Measurements from ENCODE around the gene NPM1. TPM values are rescaled to one million over a fixed set of nuclear protein-coding genes. Genes with fewer than 3 reads are reported as not detected.

The NPM1 gene
- total RNA-seq, 1 donor from 2014 or later, result 814 TPM

- TF ChIP-seq CTCF (IDR thresholded peaks at IDR 0.05), result no peak
- Mint-ChIP-seq H3K9me3 (ENCODE audit: low read depth) (no peaks in the 10 kb centered on the region), H3K27me3 (ENCODE audit: low read depth) (no peaks in the 10 kb centered on the region), H3K36me3 (ENCODE audit: low read depth) (no peaks in the 10 kb centered on the region), H3K27ac (ENCODE audit: unreplicated experiment) (no peak overlapping the region), H3K4me3 (ENCODE audit: unreplicated experiment) (no peak overlapping the region), H3K4me1 (ENCODE audit: low read depth) (peaks cover 20% of the 10 kb centered on the region)
- DNase-seq (ENCODE audit: low spot score), result no peak
Measured at GRCh38 chr5:171442287-171443042, 54.8 kb downstream of the NPM1 start.

GRCh38 chr5:171444582-171444981 is 56.9 kb downstream of the NPM1 start:
- Mint-ChIP-seq H3K9me3 (ENCODE audit: low read depth) (no peaks in the 10 kb centered on the region), H3K4me1 (ENCODE audit: low read depth) (peaks cover 23% of the 10 kb centered on the region), H3K4me3 (ENCODE audit: unreplicated experiment) (no peak overlapping the region), H3K27ac (ENCODE audit: unreplicated experiment) (no peak overlapping the region), H3K36me3 (ENCODE audit: low read depth) (no peaks in the 10 kb centered on the region), H3K27me3 (ENCODE audit: low read depth) (peaks cover 7% of the 10 kb centered on the region)
- no peak for DNase-seq (ENCODE audit: low spot score)
- no peak for TF ChIP-seq CTCF (IDR thresholded peaks at IDR 0.05)

- peaks cover 31% of the 10 kb centered on the region for H3K4me1 Mint-ChIP-seq (ENCODE audit: low read depth)
- H3K27me3 Mint-ChIP-seq (ENCODE audit: low read depth), result peaks cover 7% of the 10 kb centered on the region
- DNase-seq (ENCODE audit: low spot score), result no peak
- H3K9me3 Mint-ChIP-seq (ENCODE audit: low read depth), result no peaks in the 10 kb centered on the region
- H3K4me3 Mint-ChIP-seq (ENCODE audit: unreplicated experiment), result no peak overlapping the region
- peak overlapping the region; percentile 8 for H3K27ac Mint-ChIP-seq (ENCODE audit: unreplicated experiment)
- no peaks in the 10 kb centered on the region for H3K36me3 Mint-ChIP-seq (ENCODE audit: low read depth)
- TF ChIP-seq CTCF (IDR thresholded peaks at IDR 0.05), result no peak
Measured at GRCh38 chr5:171445644-171446516, 58.2 kb downstream of the NPM1 start.

GRCh38 chr5:171447226-171447625 is 59.6 kb downstream of the NPM1 start:
- no peak overlapping the region for H3K27ac Mint-ChIP-seq (ENCODE audit: unreplicated experiment)
- peaks cover 27% of the 10 kb centered on the region for H3K4me1 Mint-ChIP-seq (ENCODE audit: low read depth)
- no peak for DNase-seq (ENCODE audit: low spot score)
- H3K27me3 Mint-ChIP-seq (ENCODE audit: low read depth), result peaks cover 7% of the 10 kb centered on the region
- H3K4me3 Mint-ChIP-seq (ENCODE audit: unreplicated experiment), result no peak overlapping the region
- H3K36me3 Mint-ChIP-seq (ENCODE audit: low read depth), result no peaks in the 10 kb centered on the region
- TF ChIP-seq CTCF (IDR thresholded peaks at IDR 0.05), result no peak
- no peaks in the 10 kb centered on the region for H3K9me3 Mint-ChIP-seq (ENCODE audit: low read depth)

- Mint-ChIP-seq H3K4me3 (ENCODE audit: unreplicated experiment) (no peak overlapping the region), H3K9me3 (ENCODE audit: low read depth) (no peaks in the 10 kb centered on the region), H3K27ac (ENCODE audit: unreplicated experiment) (no peak overlapping the region), H3K36me3 (ENCODE audit: low read depth) (peaks cover 2% of the 10 kb centered on the region), H3K4me1 (ENCODE audit: low read depth) (peaks cover 20% of the 10 kb centered on the region), H3K27me3 (ENCODE audit: low read depth) (peaks cover 7% of the 10 kb centered on the region)
- TF ChIP-seq CTCF (IDR thresholded peaks at IDR 0.05), result no peak
- no peak for DNase-seq (ENCODE audit: low spot score)
Measured at GRCh38 chr5:171449426-171449825, 61.8 kb downstream of the NPM1 start.
